ENCODE results near the gene AQP3.
A peak's percentile ranks its signal among the peaks of the same experiment; 100 is the strongest.

AQP3 gene

DNA sequence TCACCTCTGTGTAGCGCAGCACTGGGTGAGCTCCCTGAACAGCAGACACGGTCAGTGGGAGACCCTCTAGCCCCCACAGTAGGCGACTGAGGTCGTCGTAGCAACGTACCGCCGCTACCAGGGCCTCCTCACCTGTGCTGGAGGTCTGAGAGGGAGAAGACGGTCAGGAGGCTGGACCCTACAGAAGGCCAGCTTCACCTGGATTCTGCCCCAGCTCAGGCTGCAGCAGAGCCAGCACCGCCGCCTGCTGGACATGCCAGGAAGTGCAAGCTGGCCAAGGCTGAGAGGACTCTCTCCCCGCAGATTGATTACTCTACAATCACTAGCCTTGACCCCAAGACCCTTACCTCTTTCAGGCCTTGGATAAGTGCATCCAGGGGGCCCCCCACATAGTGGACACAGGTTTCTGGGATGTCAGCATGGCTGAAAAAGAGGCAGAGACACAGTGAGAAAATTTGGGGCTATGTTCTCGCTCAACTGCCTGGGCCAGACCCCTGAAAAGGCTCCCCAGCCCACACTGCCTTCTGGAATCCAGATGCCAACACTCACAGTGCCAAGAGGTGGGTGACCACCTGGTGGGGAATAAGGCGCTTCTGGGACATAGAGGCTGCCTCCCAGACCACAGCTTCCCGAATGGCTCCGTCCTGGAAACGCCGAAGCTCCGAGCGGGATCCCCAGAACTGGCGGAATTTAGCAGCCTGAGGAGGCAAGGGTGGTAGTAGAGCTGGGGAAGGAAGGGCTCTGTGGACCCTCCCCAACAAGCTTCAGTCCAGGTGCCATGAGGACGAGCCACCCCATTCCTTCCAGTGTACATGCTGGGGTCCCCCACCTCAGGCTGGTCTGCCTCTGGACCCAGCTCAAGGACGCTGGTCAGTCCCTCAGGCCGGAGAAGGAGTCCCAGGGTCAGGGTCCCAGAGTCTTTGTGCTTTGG, 19.4 kb upstream of the AQP3 start:
- WGBS, 2 donors (ENCODE audit: extremely low coverage in 2 of 2, insufficient read length in 2 of 2, insufficient replicate concordance in 1 of 2): no CpG with 5 or more reads among the region's 24 CpGs
- no peak overlapping the region for H4K8ac ChIP-seq (ENCODE audit: low read depth, low read length)
- H4K91ac ChIP-seq (ENCODE audit: low read depth, low read length, poor library complexity): no peak overlapping the region
- no peak overlapping the region for H3K4ac ChIP-seq (ENCODE audit: low read length)
- H3K18ac ChIP-seq (ENCODE audit: low read length): no peak overlapping the region
- no peak overlapping the region for H3K4me2 ChIP-seq (ENCODE audit: insufficient read depth, low read length, poor library complexity, severe bottlenecking)
- no peak overlapping the region for H2BK120ac ChIP-seq (ENCODE audit: low read depth, low read length)
- no peak overlapping the region for H2BK15ac ChIP-seq (ENCODE audit: low read length)
- no peaks in the 10 kb centered on the region for H3K27me3 ChIP-seq (ENCODE audit: control insufficient read depth in 3 of 3, insufficient read depth in 3 of 3, low read depth in 1 of 3, low read length in 3 of 3)
- peaks cover 0 to 1% of the 10 kb centered on the region in 2 donors for H3K4me1 ChIP-seq (ENCODE audit: control insufficient read depth in 2 of 2, insufficient read depth in 1 of 2, low read depth in 1 of 2, low read length in 2 of 2)
- peaks cover 78 to 96% of the 10 kb centered on the region in 2 donors for H3K36me3 ChIP-seq (replicated peaks in 1 of 2; ENCODE audit: control insufficient read depth in 2 of 2, insufficient read depth in 2 of 2, low read length in 2 of 2)
- H3K9me3 ChIP-seq (replicated peaks in 1 of 2; ENCODE audit: control insufficient read depth in 2 of 2, insufficient read depth in 1 of 2, low read depth in 1 of 2, low read length in 2 of 2): no peaks in the 10 kb centered on the region
- no peak overlapping the region for H2BK5ac ChIP-seq (ENCODE audit: low read length)
- no peak overlapping the region for H3K27ac ChIP-seq (replicated peaks; ENCODE audit: low read length)
- H3K79me1 ChIP-seq (ENCODE audit: low read depth, low read length): peaks cover 2% of the 10 kb centered on the region
- DNase-seq (ENCODE audit: low spot score): peak; percentile 38
- H2AFZ ChIP-seq (ENCODE audit: low read length): no peak overlapping the region
- no peak overlapping the region for H3K4me3 ChIP-seq (ENCODE audit: low read length in 2 of 2)
- no peak overlapping the region for H3K14ac ChIP-seq (ENCODE audit: low read length)
- peak overlapping the region; percentile 90 for H2AK5ac ChIP-seq (ENCODE audit: low read depth, low read length)
- H3K9ac ChIP-seq (ENCODE audit: low read depth, low read length, poor library complexity): no peak overlapping the region
- H3K23ac ChIP-seq (ENCODE audit: low read depth, low read length, poor library complexity): no peak overlapping the region
- no peak overlapping the region for H2BK12ac ChIP-seq (ENCODE audit: low read length)

GRCh38 chr9:33465596-33466564, 18.5 kb upstream of the AQP3 start:
- no CpG with 5 or more reads among the region's 27 CpGs for WGBS, 2 donors (ENCODE audit: extremely low coverage in 2 of 2, insufficient read length in 2 of 2, insufficient replicate concordance in 1 of 2)
- Histone ChIP-seq H3K14ac (ENCODE audit: low read length) (no peak overlapping the region), H4K91ac (ENCODE audit: low read depth, low read length, poor library complexity) (no peak overlapping the region), H3K79me1 (ENCODE audit: low read depth, low read length) (peaks cover 2% of the 10 kb centered on the region), H3K27me3 (ENCODE audit: control insufficient read depth in 3 of 3, insufficient read depth in 3 of 3, low read depth in 1 of 3, low read length in 3 of 3) (no peaks in the 10 kb centered on the region), H3K4me1 (ENCODE audit: control insufficient read depth in 2 of 2, insufficient read depth in 1 of 2, low read depth in 1 of 2, low read length in 2 of 2) (no peaks in the 10 kb centered on the region), H3K36me3 (replicated peaks in 1 of 2; ENCODE audit: control insufficient read depth in 2 of 2, insufficient read depth in 2 of 2, low read length in 2 of 2) (peaks cover 77 to 96% of the 10 kb centered on the region in 2 donors), H3K4me2 (ENCODE audit: insufficient read depth, low read length, poor library complexity, severe bottlenecking) (no peak overlapping the region), H3K4ac (ENCODE audit: low read length) (no peak overlapping the region), H2AK5ac (ENCODE audit: low read depth, low read length) (peak overlapping the region; percentile 90), H3K9me3 (replicated peaks in 1 of 2; ENCODE audit: control insufficient read depth in 2 of 2, insufficient read depth in 1 of 2, low read depth in 1 of 2, low read length in 2 of 2) (no peaks in the 10 kb centered on the region), H2BK15ac (ENCODE audit: low read length) (no peak overlapping the region), H2BK12ac (ENCODE audit: low read length) (no peak overlapping the region), H3K18ac (ENCODE audit: low read length) (no peak overlapping the region), H3K9ac (ENCODE audit: low read depth, low read length, poor library complexity) (peak overlapping the region; percentile 76), H2BK5ac (ENCODE audit: low read length) (no peak overlapping the region), H4K8ac (ENCODE audit: low read depth, low read length) (no peak overlapping the region), H3K27ac (replicated peaks; ENCODE audit: low read length) (no peak overlapping the region), H3K4me3 (ENCODE audit: low read length in 2 of 2) (peak overlapping the region in 1 of 2 donors; percentile 36), H2BK120ac (ENCODE audit: low read depth, low read length) (no peak overlapping the region), H3K23ac (ENCODE audit: low read depth, low read length, poor library complexity) (peak overlapping the region; percentile 29), H2AFZ (ENCODE audit: low read length) (no peak overlapping the region)
- DNase-seq (ENCODE audit: low spot score): no peak

GRCh38 chr9:33465096-33465495, 17.7 kb upstream of the AQP3 start:
- Histone ChIP-seq H2BK120ac (ENCODE audit: low read depth, low read length) (no peak overlapping the region), H3K4me3 (ENCODE audit: low read length in 2 of 2) (no peak overlapping the region), H2AK5ac (ENCODE audit: low read depth, low read length) (no peak overlapping the region), H3K4me2 (ENCODE audit: insufficient read depth, low read length, poor library complexity, severe bottlenecking) (no peak overlapping the region), H3K79me1 (ENCODE audit: low read depth, low read length) (peaks cover 2% of the 10 kb centered on the region), H3K9ac (ENCODE audit: low read depth, low read length, poor library complexity) (no peak overlapping the region), H2BK15ac (ENCODE audit: low read length) (no peak overlapping the region), H4K91ac (ENCODE audit: low read depth, low read length, poor library complexity) (no peak overlapping the region), H2BK12ac (ENCODE audit: low read length) (no peak overlapping the region), H3K14ac (ENCODE audit: low read length) (no peak overlapping the region), H3K9me3 (replicated peaks in 1 of 2; ENCODE audit: control insufficient read depth in 2 of 2, insufficient read depth in 1 of 2, low read depth in 1 of 2, low read length in 2 of 2) (no peaks in the 10 kb centered on the region), H3K4ac (ENCODE audit: low read length) (no peak overlapping the region), H2BK5ac (ENCODE audit: low read length) (peak overlapping the region; percentile 77), H3K36me3 (replicated peaks in 1 of 2; ENCODE audit: control insufficient read depth in 2 of 2, insufficient read depth in 2 of 2, low read length in 2 of 2) (peaks cover 78 to 99% of the 10 kb centered on the region in 2 donors), H4K8ac (ENCODE audit: low read depth, low read length) (no peak overlapping the region), H3K18ac (ENCODE audit: low read length) (no peak overlapping the region), H3K27ac (replicated peaks; ENCODE audit: low read length) (no peak overlapping the region), H3K4me1 (ENCODE audit: control insufficient read depth in 2 of 2, insufficient read depth in 1 of 2, low read depth in 1 of 2, low read length in 2 of 2) (no peaks in the 10 kb centered on the region), H2AFZ (ENCODE audit: low read length) (no peak overlapping the region), H3K27me3 (ENCODE audit: control insufficient read depth in 3 of 3, insufficient read depth in 3 of 3, low read depth in 1 of 3, low read length in 3 of 3) (no peaks in the 10 kb centered on the region), H3K23ac (ENCODE audit: low read depth, low read length, poor library complexity) (no peak overlapping the region)
- WGBS, 2 donors (ENCODE audit: extremely low coverage in 2 of 2, insufficient read length in 2 of 2, insufficient replicate concordance in 1 of 2): no CpG with 5 or more reads among the region's 9 CpGs
- no peak for DNase-seq (ENCODE audit: low spot score)

Data from neuronal stem cell (in vitro differentiated cells).